Stimulated activated CD4-positive, alpha-beta T cell treated with anti-CD3 and anti-CD28 coated beads, Interleukin-15, amount 100 ng/mL, for 24 hours (primary cell): ENCODE results near the gene PODN.

Source experiments
- DNase-seq: peaks from one replicate; pipeline ENCODE4 v3.0.0-alpha.2; 2020

Gene PODN

DNA sequence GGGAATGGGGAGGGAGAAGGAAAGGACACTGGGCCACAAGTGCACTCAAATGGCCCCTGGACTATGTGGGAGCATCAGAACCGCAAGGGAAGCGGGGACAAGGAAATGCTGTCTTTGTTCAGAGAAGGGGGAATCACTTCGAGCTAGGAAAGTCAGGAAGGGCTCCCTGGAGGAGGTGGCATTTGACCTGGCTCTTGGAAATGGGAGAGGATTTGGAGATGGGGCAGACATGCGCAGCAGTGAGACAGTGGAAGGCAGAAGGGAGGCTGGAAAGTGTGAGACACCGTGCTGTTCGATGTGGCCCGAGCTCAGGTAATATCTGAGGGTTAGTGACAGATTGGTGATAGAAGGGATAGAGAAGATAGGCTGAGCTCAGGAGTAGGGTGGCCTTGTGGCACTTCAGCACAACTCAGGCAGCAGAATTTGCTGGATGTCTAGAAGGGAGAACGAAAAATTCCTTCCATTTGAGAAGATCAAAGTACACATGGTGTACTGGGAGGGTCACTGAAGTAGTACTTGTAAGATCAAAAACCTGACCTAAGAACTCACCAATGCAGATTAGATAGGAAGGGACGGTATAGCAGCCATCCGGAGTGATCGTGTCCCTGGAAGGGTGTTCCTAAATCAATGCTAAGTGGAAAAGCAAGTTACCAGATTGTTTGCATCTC lies 55.1 kb downstream of the PODN start:
- no peak for DNase-seq

DNA sequence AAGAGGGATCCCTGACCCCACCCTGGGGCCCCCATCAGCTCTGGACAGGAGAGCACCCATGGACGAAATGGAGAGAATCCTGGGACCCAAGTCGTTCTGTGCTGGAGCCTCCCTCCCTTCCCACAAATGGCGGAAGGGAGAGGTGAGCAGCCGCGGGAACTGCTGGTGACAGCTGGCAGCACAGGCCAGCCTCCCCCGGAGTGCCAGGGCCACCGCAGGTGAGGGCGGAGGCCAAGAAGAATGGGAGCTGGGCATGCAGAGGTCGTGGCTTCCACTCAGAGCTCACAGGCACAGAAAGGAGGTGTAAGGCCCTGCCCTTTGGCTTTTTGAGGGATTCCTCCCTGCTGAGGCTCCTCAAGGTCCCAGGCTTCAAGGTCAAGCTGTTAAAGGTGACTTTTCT lies 55.8 kb downstream of the PODN start:
- DNase-seq: no peak

DNA sequence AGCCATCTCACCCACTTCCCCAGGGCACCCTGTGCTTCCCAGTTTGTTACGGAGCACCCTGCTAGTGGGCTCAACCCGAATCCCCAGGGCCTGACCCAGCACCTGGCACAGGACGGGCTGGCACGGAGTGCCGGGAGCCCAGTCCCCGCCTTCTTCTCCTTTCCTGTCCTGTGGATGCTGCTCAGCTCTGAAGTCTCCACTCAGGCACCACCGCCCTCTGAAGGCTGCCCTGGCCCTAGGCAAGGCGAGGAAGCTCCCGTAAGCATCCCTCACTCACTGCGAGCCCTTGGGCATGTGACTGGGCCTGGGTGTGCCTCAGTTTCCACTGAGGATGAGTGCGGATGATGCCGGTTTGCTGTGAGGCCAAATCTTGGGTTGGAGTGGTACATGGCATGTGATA lies 58.6 kb downstream of the PODN start:
- no peak for DNase-seq

DNA sequence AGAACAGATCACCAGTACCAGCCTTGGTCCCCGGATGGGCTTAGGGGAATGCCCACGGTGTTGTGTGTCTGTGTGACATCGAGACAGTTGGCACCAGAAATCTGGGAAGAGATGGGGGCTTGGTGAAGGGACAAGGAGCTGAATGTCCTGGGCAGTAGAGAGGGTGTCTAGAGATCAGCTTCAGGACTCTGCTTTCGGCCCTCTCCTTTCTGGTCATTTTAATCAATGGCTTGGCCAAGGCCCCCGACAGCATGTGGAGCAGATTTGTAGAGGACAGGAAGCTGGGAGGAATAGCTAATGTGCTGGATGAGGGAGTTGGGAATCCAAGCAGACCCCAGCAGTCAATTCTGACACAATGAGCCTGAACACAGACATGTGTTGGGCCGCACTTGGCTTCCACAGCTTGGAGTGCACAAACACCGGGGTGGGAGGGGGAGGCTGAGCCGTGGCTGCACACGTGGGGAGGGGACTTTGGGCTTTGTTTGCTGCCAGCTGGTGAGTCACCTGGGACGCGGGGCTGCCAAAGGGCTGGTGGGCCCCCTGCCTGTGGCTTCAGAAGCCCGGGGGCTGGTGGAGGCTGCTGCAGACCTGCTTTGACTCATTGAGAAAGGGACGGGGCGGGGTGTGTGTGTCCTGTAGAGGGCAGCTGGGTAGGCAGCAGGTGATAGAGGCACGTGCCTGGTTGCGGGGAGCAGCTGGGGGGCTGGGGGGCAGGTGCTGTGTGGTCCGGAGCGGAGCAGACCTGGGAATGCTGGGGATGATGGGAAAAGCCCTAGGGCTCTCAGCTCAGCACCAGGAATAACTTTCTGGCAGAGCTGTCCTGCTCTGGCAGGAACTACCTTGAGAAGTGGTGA lies 59.5 kb downstream of the PODN start:
- peak; percentile 23 for DNase-seq

DNA sequence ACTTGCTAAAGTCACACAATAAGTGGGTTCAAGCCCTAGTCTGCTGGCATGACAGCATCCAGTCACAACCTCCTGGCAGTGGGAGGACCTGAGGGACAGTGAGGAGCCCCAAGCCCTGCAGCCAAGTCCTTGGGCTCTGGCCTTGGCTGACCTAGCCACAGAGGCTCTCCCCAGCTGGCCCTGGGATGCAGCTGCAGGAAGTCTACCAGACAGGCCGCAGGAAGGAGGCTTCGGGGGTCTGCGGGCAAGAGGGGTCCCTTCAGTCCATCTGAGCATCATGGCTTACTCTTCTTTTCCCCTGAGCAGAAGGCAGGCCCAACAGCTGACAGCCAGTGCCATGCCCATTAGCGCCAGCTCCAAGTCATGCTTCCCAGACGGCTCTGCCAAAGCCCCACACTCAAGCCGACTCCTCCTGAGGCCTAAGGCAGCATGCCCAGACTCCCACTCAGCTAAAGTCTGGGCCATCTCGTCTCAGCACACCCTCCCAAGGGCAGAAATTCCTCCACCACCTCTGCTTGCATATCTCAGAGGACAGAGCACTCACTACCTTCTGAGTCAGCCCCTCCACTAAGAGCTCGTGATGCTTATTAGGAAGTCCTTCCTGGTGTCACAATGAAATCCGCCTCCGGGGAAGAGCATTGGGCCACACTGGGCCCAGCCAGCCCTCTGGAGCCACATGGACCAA lies 60.3 kb downstream of the PODN start:
- no peak for DNase-seq

DNA sequence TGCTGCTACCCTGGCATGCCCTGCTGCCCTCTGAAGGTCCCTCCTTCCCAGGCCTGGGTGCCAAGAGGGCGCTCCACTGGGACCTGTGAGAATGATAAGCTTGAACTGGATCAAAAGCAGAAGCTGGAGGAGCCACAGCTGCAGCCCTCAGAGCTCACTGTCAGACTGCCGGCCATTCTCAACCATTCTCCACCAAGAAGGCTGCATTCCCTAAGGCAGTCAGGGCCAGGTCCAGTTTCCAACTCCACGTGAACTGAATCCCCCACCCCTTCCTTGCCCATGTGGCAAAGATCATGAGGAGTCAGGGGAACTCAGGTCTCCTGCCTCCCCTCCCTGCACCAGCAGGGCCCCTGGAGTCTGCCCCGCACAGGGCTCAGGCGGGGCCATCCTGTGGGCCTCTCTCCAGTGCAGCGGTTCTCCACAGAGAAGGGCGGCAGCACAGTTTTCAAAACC lies 61.0 kb downstream of the PODN start:
- no peak for DNase-seq

DNA sequence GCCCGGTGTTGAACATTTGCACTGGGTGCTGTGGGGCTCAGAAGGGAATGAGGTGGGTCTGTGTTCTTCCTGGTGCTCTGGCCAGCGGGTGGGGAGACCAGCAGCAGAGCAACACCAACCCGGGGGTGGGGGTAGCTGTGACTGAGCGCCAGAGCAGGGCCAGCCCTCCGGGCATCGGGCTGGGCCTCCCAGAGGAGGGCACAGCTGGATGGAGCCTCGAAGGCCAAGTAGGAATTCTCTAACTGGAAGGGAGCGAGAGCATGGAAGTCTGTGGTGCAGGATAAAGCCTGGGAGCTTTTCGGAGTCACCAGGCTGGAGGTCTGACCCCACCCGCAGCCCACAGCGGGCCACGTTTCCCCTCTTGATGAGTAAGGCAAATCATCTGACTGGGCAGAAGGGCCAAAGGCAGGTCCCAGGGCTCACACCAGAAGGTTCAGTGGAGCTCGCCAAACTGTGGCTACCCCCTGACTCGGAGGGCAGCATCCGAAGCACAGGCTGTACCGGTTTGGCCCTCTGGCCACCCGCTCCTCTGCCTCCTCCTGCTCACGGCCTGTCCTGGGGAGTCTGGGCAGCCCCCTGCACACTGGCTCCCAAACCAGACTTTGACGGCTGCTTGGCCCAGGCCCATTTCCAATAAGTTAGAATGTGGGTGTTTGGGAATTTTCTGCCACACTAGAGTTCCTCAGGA lies 61.6 kb downstream of the PODN start:
- DNase-seq: no peak

DNA sequence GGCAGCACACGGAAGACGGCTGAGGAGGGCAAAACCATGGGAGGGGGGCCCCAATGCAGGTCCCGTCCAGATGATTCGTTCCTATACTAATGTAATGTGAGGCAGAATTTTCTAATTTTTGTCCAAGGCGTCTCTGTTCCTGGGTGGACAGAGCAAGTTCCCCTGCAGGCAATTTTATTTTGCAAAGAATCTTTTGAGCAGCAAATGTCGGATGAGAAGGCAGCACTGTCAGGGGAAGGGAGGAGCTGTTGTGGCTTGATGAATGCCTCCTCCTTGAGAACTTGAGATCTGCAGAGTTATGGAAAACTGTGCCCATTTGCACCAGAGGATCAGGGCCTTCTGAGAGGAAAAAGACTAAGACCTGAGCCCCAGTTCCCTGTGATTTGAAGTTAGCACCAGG lies 63.1 kb downstream of the PODN start:
- DNase-seq: no peak

DNA sequence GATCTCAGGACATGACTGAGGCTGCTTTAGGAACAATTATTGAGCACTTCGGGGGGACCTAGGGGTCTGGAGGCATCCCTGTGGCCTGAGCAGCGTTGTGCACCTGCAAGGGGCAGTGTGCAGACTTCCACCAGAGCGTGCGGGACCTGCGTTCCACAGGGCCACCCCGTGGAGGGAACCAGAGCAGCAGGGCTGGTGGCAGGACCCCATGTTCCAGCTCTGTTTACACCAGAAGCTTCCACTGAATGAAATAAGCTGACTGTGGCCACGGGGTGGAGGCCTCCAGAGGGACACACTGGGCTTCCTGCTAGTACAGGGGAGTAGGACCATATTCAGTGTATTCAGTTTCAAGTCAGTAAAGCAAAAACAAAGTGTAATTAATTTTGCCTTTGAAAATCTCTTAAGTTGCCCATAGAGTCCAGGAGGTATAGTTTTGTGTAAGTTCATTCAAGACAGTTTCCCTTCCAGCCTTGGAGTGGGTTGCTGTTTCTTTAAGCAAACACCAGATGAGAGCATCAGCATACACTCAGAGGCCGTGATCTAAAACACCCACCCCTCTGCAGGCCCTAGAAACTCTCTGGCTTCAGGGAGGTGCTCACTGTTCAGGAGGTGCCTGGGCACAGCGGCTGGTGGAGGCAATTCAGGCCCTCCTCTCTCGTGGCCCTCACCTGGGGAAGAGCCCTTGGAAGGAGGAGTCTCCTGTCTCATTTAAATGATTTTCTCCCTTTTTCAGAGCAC lies 63.8 kb downstream of the PODN start:
- no peak for DNase-seq

DNA sequence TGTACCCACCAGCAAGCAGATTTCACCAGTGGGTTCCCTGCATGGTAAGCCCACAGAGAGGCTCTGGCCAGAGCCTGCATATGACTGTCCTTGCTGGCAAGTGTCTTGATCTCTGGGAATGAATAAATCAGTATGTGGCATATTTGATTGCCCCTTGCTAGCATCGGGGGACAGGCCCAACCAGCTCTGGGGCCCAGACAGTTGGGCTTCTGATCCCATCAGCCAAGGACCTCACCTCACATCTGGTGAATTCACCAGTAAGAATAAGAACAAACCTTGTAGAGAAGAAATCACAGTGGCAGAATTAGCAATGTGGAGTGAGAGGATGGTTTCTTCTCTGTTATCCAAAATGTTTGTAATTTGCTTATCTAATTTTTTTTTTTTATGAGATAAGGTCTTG lies 64.5 kb downstream of the PODN start:
- no peak for DNase-seq

DNA sequence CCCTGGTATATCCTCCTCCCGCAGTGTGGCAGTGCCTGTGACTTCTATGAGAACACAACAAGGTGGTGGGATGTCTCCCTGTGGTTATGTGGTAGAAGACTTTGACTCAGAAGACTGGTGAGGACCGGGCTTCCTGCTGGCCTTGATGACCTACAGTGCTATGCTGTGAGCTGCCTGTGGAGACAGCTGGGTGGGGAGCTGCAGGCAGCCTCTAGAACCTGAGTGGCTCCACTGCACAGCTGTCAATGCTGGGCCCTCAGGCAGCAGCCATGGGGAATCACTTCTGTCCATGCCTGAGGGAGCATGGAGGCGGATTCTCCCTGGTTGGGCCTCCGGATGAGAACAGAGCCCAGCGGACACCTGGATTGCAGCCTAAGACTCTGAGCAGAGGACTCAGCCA lies 65.5 kb downstream of the PODN start:
- DNase-seq: no peak

DNA sequence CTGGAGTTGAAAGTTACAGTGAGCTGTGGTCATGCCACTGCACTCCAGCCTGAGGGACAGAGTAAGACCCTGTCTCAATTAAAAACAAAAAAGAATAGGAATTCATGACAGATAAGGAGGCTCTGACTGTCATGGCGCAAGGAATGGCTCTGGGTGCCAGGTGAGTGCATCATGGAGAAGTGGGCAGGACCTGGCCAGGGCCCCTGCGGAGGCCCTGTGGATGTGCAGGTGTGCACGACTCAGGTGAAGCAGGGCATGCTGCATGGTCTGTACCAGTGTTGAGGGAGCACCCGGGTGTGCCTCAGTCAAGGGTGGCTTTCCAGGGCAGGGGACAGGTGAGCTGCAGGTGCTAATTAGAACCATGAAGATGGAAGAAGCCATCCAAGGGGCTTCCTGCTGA lies 66.4 kb downstream of the PODN start:
- DNase-seq: no peak

DNA sequence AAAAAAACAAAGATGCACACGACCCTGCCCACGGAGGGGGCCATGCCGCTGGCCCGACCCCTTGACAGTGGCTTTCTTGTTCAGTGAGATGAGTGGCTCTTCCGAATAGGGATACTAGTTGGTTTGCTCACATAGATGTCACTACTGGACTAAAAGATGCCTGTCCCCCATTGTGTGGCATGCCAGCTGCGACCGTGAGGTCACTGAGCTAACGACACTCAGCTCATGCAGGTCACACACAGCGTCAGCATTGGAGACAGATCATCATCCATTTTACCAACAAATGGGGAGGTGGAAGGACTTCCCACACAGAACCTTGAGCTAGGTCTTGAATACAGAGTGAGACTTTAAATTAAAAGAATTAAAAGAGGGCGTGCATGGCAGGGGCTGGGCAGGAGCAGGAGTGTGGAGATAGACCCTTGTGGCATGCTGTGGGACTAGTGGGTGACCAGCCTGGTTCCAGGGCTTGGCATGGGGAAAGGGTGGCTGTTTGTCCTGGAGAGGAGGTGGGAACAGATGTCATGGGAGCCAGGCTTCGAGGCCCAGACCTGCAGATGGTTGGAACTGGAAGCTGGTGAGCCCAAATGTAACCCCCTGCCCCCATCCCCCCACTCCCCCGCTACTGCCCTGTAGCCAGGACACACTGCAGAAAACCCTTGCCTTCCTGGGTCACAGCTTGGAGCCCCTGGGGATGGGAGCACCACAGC lies 68.0 kb downstream of the PODN start:
- DNase-seq: no peak

DNA sequence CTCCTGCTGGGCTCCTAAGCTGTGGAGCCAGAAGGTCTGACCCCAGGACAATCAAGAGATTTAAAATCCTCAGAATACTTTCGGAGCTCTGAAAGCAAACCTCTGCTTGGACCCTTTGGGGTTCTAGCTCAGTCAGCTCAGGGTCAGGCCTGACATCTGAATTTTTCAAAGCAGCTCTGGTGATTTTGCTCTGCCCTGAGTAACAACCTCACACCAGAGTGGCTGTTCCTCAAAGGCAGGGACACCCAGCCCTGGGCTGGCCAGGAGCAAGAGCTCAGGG lies 68.5 kb downstream of the PODN start:
- DNase-seq: no peak

DNA sequence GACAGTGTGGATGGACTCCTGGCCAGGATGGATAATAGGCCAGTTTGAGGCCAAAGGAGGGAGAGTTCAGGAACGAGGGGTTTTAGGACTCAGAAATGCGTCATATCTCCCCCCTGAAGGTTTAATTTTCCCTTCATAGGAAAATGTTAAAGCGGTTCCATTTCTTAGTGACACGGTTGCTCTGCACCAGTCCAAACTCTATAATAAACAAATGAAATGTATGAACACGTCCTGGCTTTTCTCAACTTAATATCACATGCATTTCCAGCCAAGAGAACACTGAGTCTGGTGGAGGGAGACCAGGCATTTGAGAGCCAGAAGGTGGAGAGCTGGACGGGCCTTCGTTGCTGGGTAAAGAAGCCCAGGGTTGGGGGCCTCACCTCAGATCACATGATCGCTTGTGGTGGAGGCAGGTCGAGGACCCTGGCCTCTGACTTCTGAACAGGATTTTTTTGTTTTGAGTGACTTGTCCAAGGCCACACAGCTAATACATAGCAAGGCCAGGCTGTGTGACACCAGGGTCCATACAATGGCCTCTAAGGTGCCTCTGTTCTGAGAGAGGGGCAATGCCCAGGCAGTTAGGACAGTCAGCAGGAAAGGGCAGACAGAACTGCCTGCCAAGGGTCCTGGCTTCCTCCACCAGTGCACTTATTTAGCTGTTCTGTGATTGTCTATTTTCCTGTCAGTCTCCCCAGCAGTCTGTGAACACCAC lies 69.0 kb downstream of the PODN start:
- DNase-seq: no peak

DNA sequence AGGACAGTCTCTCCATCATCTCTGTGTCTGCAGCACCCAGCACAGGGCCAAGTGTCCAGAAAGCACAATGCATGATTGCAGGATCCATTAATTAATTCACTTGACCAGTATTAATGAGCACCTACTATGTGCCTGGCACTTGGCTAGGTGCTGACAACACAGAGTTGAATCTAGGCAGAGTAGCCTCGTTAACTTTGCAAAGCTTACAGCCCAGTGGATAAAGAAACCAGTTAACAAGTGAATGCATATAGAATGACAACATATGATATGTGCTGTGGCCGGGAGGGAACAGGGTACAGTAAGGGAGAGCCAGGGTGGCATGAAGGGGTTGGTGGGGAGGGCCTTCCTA lies 69.6 kb downstream of the PODN start:
- DNase-seq: no peak

DNA sequence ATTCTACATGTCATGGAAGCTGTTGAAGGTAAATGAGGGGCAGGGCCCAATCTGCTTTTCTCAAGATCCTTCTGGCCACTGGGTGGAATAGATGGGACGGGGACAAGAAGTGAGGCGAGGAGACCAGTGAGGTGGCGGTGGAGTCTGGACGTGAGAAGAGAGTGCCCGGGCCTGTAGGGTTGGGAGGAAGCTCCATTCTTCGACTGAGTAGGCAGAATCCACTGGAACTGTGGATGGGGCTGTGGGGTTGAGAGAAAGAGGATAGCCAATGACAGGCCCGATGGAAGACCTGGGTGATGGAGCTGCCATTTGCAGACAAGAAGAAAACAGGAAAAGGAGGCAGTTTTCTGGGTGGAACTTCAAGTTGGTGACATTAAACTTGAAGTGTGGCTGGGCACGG lies 70.2 kb downstream of the PODN start:
- no peak for DNase-seq

DNA sequence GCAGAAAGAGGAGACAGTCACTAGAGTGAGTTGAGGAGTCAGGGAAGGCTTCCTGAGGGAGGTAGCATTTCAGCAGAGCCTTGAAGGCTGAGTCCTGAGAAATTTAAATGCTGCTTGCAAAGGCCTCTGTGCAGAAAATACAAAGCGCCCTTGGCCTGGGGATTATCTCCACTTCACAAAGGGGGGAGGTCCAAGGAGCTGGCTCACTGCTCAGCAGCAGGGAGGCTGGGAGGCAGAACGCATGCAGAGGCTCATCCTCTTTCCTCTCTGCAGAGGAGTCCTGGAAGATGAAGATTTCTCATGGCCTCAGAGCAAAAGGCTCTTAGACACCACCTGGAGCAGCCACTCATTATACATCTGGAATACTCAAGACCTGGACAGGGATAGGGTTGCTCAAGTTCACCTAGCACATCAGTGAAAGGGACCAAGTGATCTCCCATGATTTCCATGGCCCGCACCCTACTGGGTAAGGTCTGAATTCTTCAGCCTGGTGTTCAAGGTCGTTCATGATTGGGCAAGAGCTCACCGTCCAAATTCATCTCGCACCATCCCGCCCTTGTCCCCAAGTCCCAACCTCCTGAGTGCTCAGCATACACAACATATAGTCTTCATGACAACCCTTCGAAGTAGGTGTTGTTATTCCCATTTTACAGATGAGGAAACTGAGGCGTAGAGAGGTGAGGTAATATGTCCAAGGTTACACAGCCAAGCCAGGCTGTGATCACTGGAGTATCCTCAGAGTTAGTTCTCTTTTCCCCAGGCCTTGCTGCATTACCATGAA lies 71.4 kb downstream of the PODN start:
- no peak for DNase-seq

DNA sequence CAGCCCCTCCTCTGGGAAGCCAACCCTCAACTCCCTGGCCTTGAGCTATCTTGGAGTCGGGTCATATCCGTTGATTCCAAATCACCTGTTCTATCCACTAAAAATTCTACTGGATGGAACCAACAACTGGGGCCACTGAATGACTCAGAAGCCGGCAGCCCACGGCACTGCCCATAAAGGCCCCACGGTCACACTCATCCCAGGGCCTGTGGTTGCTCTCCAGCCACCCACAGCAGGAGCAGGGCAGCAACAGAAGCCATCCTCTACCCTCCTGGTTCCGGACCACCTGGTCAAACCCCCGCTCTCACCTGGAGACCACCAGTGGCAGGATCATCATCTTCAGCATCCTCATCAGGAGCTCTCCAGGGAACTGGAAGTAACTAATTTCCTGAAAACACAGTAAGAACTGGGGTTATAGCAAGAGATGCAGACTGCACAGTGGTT lies 72.1 kb downstream of the PODN start:
- no peak for DNase-seq
